Common myeloid progenitor, CD34-positive (primary cell): ENCODE measurements around the gene KPTN.

Experiments
- CTCF ChIA-PET: fragments of 350-600 bp; sonication (Branson Sonifier 250); formaldehyde crosslinking; loops from one replicate; lab custom pipeline; 2021; ENCODE audit warnings: antibody characterized with exemption; lab: Charles Lee
- POLR2A ChIA-PET: fragments of 350-600 bp; sonication (Branson Sonifier 250); formaldehyde crosslinking; loops from one replicate; lab custom pipeline; 2021; ENCODE audit warnings: antibody characterized with exemption; lab: Charles Lee
- DNase-seq, 3 donors: peaks; one replicate each; pipeline versions ENCODE4 v3.0.0 to v3.0.0-alpha.2; 2013
- H3K27ac ChIP-seq, 2 experiments: 1 replicate in 1 of 2; 2 replicates in 1 of 2; pipeline ENCODE4 v1.7.0; 2013; ENCODE audit warnings: inconsistent platforms in 2 of 2, low read length in 2 of 2, mild to moderate bottlenecking in 2 of 2, low read depth in 1 of 2, moderate library complexity in 1 of 2; ENCODE audit not compliant: severe bottlenecking in 2 of 2, insufficient read depth in 1 of 2, poor library complexity in 1 of 2
- H3K27me3 ChIP-seq, 5 experiments: replicated peaks in 2 of 5; 1 replicate in 3 of 5; 2 replicates in 2 of 5; pipeline versions ENCODE4 v1.6.1 to v1.7.0; 2013; ENCODE audit warnings: low read length in 4 of 5, mild to moderate bottlenecking in 2 of 5, moderate library complexity in 2 of 5, inconsistent platforms in 1 of 5; ENCODE audit not compliant: insufficient read depth in 5 of 5, control insufficient read depth in 4 of 5
- H3K36me3 ChIP-seq, 4 experiments: 1 replicate in 2 of 4; 2 replicates in 2 of 4; pipeline versions ENCODE4 v1.6.1 to v1.7.0; 2013; ENCODE audit warnings: low read length in 3 of 4, control low read depth in 1 of 4, mild to moderate bottlenecking in 1 of 4; ENCODE audit not compliant: control insufficient read depth in 4 of 4, insufficient read depth in 4 of 4
- H3K4me1 ChIP-seq, 4 experiments: 1 replicate in 3 of 4; 2 replicates in 1 of 4; pipeline versions ENCODE4 v1.6.1 to v1.7.1; 2013; ENCODE audit warnings: low read length in 3 of 4, mild to moderate bottlenecking in 3 of 4, control low read depth in 1 of 4, inconsistent platforms in 1 of 4, moderate library complexity in 1 of 4; ENCODE audit not compliant: control insufficient read depth in 4 of 4, insufficient read depth in 4 of 4; ENCODE audit errors: control extremely low read depth in 1 of 4
- H3K4me3 ChIP-seq, 7 experiments: 1 replicate in 4 of 7; 2 replicates in 3 of 7; pipeline versions ENCODE4 v1.5.1 to v1.7.0; 2013; ENCODE audit warnings: mild to moderate bottlenecking in 7 of 7, low read length in 6 of 7, moderate library complexity in 6 of 7, inconsistent platforms in 2 of 7, low read depth in 2 of 7, control low read depth in 1 of 7; ENCODE audit not compliant: insufficient read depth in 4 of 7, control insufficient read depth in 1 of 7; ENCODE audit errors: extremely low read depth in 1 of 7
- H3K9me3 ChIP-seq, 5 experiments: 1 replicate in 4 of 5; 2 replicates in 1 of 5; pipeline versions ENCODE4 v1.6.1 to v1.7.1; 2013; ENCODE audit warnings: low read length in 4 of 5, mild to moderate bottlenecking in 2 of 5, inconsistent platforms in 1 of 5, low read depth in 1 of 5, moderate library complexity in 1 of 5; ENCODE audit not compliant: control insufficient read depth in 4 of 5, insufficient read depth in 2 of 5; ENCODE audit errors: control extremely low read depth in 1 of 5
- WGBS: methylation state at CpG from one replicate; pipeline ENCODE4 v1.1.5; 2013; ENCODE audit not compliant: insufficient coverage; 5-methylcytosine and 5-hydroxymethylcytosine counted together

KPTN gene

GRCh38 chr19:47437500-47437899 lies 46.5 kb downstream of the KPTN start:
- Histone ChIP-seq H3K4me1 (peaks cover 0 to 6% (median 2%) of the 10 kb centered on the region in 4 experiments), H3K4me3 (no peak overlapping the region), H3K27ac (no peak overlapping the region), H3K36me3 (no peaks in the 10 kb centered on the region), H3K9me3 (no peaks in the 10 kb centered on the region), H3K27me3 (peaks cover 0 to 39% (median 7%) of the 10 kb centered on the region in 5 experiments)
- ChIA-PET POLR2A (interaction anchor here (0.7 kb wide), 1 partner anchor 182 kb away, joined by 3 read pairs; no protein-coding TSS in a partner anchor), CTCF (interaction anchor here (0.9 to 7.9 kb wide), 9 partner anchors 9 to 261 kb away, joined by 3 to 64 read pairs (median 4); partner anchors contain the start of genes KPTN and NAPA)
- WGBS = 39% methylated on average over 11 of the region's 12 CpGs
- peak in 2 of 3 donors; percentile 40 for DNase-seq

- peaks cover 0 to 40% (median 4%) of the 10 kb centered on the region in 5 experiments for H3K27me3 ChIP-seq
- H3K4me1 ChIP-seq = peaks cover 0 to 9% (median 4%) of the 10 kb centered on the region in 4 experiments
- POLR2A ChIA-PET = no interaction called here
- no peak overlapping the region for H3K27ac ChIP-seq
- no peaks in the 10 kb centered on the region for H3K9me3 ChIP-seq
- CTCF ChIA-PET = interaction anchor here (0.8 to 7.9 kb wide), 23 partner anchors 9 to 275 kb away, joined by 3 to 64 read pairs (median 4); partner anchors contain the start of genes KPTN and NAPA
- peak; percentile 66 to 80 (median 73) for DNase-seq
- H3K36me3 ChIP-seq = no peaks in the 10 kb centered on the region
- WGBS = 30% methylated on average over 11 of the region's 17 CpGs
- no peak overlapping the region for H3K4me3 ChIP-seq
Measured at GRCh38 chr19:47436712-47437401, 47.2 kb downstream of the KPTN start.

GRCh38 chr19:47435883-47436417 lies 48.1 kb downstream of the KPTN start:
- ChIA-PET POLR2A (no interaction called here), CTCF (interaction anchor here (0.8 to 7.9 kb wide), 22 partner anchors 8 to 276 kb away, joined by 3 to 64 read pairs (median 4); partner anchors contain the start of genes DHX34, KPTN and NAPA)
- Histone ChIP-seq H3K27ac (no peak overlapping the region), H3K4me3 (no peak overlapping the region), H3K36me3 (no peaks in the 10 kb centered on the region), H3K27me3 (peaks cover 0 to 43% (median 4%) of the 10 kb centered on the region in 5 experiments), H3K9me3 (no peaks in the 10 kb centered on the region), H3K4me1 (peaks cover 0 to 9% (median 4%) of the 10 kb centered on the region in 4 experiments)
- WGBS = 90% methylated on average over 5 of the region's 6 CpGs
- no peak for DNase-seq

- peaks cover 0 to 12% (median 8%) of the 10 kb centered on the region in 4 experiments for H3K4me1 ChIP-seq
- no peaks in the 10 kb centered on the region for H3K9me3 ChIP-seq
- H3K27ac ChIP-seq = no peak overlapping the region
- peaks cover 0 to 50% (median 8%) of the 10 kb centered on the region in 5 experiments for H3K27me3 ChIP-seq
- 58% methylated on average over 6 of the region's 16 CpGs for WGBS
- ChIA-PET POLR2A (no interaction called here), CTCF (interaction anchor here (0.8 to 7.9 kb wide), 14 partner anchors 8 to 277 kb away, joined by 3 to 64 read pairs (median 4); partner anchors contain the start of genes DHX34, EHD2, KPTN and NAPA)
- no peaks in the 10 kb centered on the region for H3K36me3 ChIP-seq
- DNase-seq = no peak
- no peak overlapping the region for H3K4me3 ChIP-seq
Measured at GRCh38 chr19:47435196-47435595, 48.8 kb downstream of the KPTN start.

GRCh38 chr19:47434088-47434487 lies 49.9 kb downstream of the KPTN start:
- Histone ChIP-seq H3K27ac (no peak overlapping the region), H3K9me3 (no peaks in the 10 kb centered on the region), H3K4me1 (peaks cover 0 to 20% (median 12%) of the 10 kb centered on the region in 4 experiments), H3K27me3 (peaks cover 0 to 56% (median 15%) of the 10 kb centered on the region in 5 experiments), H3K36me3 (no peaks in the 10 kb centered on the region), H3K4me3 (no peak overlapping the region)
- DNase-seq = no peak
- 88% methylated on average over 6 of the region's 7 CpGs for WGBS
- CTCF ChIA-PET = interaction anchor here (0.9 to 7.9 kb wide), 10 partner anchors 20 to 278 kb away, joined by 3 to 64 read pairs (median 6); partner anchors contain the start of gene EHD2
- POLR2A ChIA-PET = no interaction called here

GRCh38 chr19:47433121-47433520 lies 50.9 kb downstream of the KPTN start:
- Histone ChIP-seq H3K36me3 (no peaks in the 10 kb centered on the region), H3K27ac (no peak overlapping the region), H3K27me3 (peaks cover 0 to 66% (median 21%) of the 10 kb centered on the region in 5 experiments), H3K9me3 (no peaks in the 10 kb centered on the region), H3K4me1 (peaks cover 0 to 27% (median 19%) of the 10 kb centered on the region in 4 experiments), H3K4me3 (no peak overlapping the region)
- peak in 2 of 3 donors; percentile 36 to 40 for DNase-seq
- whole genome bisulfite sequencing = 14% methylated on average over 1 of the region's 1 CpG
- ChIA-PET POLR2A (interaction anchor here (1.1 kb wide), 1 partner anchor 11 kb away, joined by 3 read pairs; no protein-coding TSS in a partner anchor), CTCF (interaction anchor here (0.5 to 7.9 kb wide), 15 partner anchors 9 to 280 kb away, joined by 3 to 64 read pairs (median 4); partner anchors contain the start of genes EHD2 and SLC8A2)
